GM21528 (cell line): ENCODE data around the gene ARRDC1.

Experiments
- ATAC-seq: cut with Tn5 transposase; IDR thresholded peaks from one replicate; pipeline ENCODE4 v1.9.1; 2021; ENCODE audit warnings: mild to moderate bottlenecking, moderate library complexity; ENCODE audit not compliant: unreplicated experiment, low FRiP score

Gene ARRDC1

GRCh38 chr9:137634016-137634415, 28.5 kb downstream of the ARRDC1 start:
- no peak for ATAC-seq

- ATAC-seq: no peak
Measured at GRCh38 chr9:137638680-137639079, 33.2 kb downstream of the ARRDC1 start.

GRCh38 chr9:137639303-137640051, 34.0 kb downstream of the ARRDC1 start:
- ATAC-seq: no peak

- ATAC-seq: no peak
Measured at GRCh38 chr9:137640862-137641261, 35.4 kb downstream of the ARRDC1 start.

- ATAC-seq: no peak
Measured at GRCh38 chr9:137642118-137642601, 36.7 kb downstream of the ARRDC1 start.

GRCh38 chr9:137642892-137643291, 37.4 kb downstream of the ARRDC1 start:
- ATAC-seq: no peak

- no peak for ATAC-seq
Measured at GRCh38 chr9:137643921-137644320, 38.4 kb downstream of the ARRDC1 start.

- no peak for ATAC-seq
Measured at GRCh38 chr9:137645211-137645610, 39.7 kb downstream of the ARRDC1 start.

GRCh38 chr9:137646341-137646740, 40.9 kb downstream of the ARRDC1 start:
- no peak for ATAC-seq

GRCh38 chr9:137647096-137647714, 41.7 kb downstream of the ARRDC1 start:
- no peak for ATAC-seq

- ATAC-seq: no peak
Measured at GRCh38 chr9:137648396-137648795, 42.9 kb downstream of the ARRDC1 start.

- no peak for ATAC-seq
Measured at GRCh38 chr9:137649553-137649952, 44.1 kb downstream of the ARRDC1 start.

GRCh38 chr9:137650259-137650658, 44.8 kb downstream of the ARRDC1 start:
- ATAC-seq: no peak

GRCh38 chr9:137650779-137651178, 45.3 kb downstream of the ARRDC1 start:
- ATAC-seq: no peak

- no peak for ATAC-seq
Measured at GRCh38 chr9:137656416-137656815, 50.9 kb downstream of the ARRDC1 start.

- no peak for ATAC-seq
Measured at GRCh38 chr9:137657606-137658005, 52.1 kb downstream of the ARRDC1 start.

GRCh38 chr9:137658781-137659180, 53.3 kb downstream of the ARRDC1 start:
- ATAC-seq: no peak

- no peak for ATAC-seq
Measured at GRCh38 chr9:137660144-137660543, 54.7 kb downstream of the ARRDC1 start.

- no peak for ATAC-seq
Measured at GRCh38 chr9:137663584-137663983, 58.1 kb downstream of the ARRDC1 start.

GRCh38 chr9:137664676-137665075, 59.2 kb downstream of the ARRDC1 start:
- ATAC-seq: no peak
